GM19324 (cell line): ENCODE results near the gene OPHN1.
"Not testable (repeated sequence)": the region's sequence is repeated elsewhere in the genome, so short reads cannot be mapped to it uniquely, and the experiment has no call there.

Source experiments
- ATAC-seq: cut with Tn5 transposase; IDR thresholded peaks from one replicate; pipeline ENCODE4 v1.9.1; 2021; ENCODE audit warnings: mild to moderate bottlenecking, moderate library complexity; ENCODE audit not compliant: unreplicated experiment, low FRiP score

OPHN1 gene

DNA sequence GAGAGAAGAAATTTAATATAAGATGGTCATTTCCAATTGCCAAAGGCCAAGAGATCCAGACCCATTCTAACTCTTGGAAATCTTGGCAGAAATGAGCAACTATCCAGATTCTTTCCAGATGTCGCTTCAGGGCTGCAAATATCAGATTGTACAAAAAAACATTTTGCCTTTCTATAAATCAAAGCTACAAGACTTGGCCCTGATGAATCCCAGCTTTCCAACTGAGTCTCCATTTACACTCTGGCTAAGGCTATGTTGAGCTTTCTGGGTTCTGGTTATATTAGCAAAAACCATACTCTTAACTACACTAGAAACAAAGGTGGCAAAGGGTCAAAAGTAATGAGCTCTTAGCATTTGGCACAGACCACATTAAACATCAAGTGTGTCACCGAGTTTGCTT lies 345.8 kb downstream of the OPHN1 start:
- no peak for ATAC-seq

DNA sequence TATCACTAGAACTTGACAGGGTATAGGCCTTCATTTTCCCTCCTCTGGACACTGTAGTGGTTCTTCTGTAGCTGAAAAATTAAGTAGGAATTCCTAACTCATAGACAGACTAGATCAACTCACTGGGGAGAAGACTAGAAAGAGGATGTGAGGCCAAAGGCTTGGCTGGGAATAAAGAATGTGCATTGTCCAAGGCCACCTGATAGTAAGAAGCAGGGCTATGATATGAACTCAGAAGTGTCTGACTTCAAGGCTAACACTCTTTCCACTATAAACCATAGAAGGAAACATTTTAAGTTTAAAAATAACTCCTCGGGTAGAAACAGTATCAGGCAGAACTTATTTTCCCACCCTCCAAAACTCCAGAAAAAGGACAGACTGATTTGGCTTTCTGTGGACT lies 346.6 kb downstream of the OPHN1 start:
- ATAC-seq: no peak

DNA sequence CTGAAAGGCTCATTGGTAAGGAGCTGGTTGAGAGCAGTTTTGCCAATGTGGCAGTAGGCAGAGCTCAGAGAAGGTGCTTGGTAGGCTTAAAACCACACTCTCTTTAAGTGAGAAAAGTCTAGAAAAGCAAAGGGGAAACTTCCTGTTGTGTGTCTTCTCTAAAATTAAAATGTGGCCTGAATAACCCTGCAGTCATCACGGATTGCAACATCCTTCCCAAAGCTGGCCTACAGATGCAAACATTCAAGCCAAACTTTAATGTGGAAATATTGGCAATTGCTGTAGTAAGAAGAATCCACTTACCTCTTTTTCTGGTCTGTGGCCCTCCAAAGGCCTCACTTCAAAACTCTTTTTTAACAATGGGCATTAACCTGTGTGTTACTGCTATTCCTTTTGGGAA lies 348.5 kb downstream of the OPHN1 start:
- no peak for ATAC-seq

DNA sequence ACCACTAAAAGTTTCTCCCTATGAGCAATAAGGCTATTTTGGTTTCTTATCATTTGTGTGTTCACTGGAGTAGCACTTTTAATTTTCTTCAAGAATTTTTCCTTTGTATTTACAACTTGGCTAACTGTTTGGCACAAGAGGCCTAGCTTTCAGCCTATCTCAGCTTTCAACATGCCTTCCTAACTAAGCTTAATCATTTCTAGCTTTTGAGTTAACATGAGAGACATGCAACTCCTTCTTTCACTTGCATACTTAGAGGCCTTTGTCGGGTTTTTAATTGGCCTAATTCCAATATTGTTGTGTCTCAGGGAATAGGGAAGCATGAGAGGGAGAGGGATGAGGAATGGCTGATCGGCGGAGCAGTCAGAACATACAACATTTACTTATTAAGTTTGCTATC lies 349.8 kb downstream of the OPHN1 start:
- ATAC-seq: no peak

DNA sequence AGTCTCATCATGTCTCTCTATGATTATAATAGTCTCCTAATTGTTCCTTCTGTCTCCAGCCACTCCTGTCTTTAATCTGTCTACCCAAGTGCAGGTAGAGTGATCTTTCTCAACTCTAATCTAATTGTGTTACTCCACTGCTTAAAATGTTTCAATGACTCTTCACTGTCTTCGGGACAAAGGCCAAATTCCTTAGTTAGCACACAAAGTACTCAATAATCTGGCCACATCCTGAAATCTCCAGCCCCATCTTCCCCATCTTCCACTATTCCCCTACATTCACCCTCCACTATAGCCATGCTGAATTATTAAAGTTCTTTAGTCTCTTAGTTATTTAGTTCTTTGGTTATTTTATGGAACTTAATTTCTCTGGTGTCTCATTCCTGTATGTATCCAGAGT lies 353.3 kb downstream of the OPHN1 start:
- no peak for ATAC-seq

DNA sequence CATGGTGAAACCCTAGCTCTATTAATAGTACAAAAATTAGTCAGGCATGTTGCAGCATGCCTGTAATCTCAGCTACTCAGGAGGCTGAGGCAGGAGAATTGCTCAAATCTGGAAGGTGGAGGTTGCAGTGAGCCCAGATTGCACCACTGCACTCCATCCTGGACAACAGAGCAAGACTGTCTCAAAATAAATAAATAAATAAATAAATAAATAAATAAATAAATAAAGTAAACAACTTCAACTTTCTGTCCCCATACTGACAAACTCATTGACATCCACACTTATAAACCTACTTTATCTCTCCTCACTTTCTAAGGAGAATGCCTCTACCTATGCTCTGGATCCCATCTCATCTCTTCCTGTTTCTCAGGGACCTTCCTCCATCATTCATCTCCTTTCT lies 354.5 kb downstream of the OPHN1 start:
- not testable (repeated sequence) for ATAC-seq

DNA sequence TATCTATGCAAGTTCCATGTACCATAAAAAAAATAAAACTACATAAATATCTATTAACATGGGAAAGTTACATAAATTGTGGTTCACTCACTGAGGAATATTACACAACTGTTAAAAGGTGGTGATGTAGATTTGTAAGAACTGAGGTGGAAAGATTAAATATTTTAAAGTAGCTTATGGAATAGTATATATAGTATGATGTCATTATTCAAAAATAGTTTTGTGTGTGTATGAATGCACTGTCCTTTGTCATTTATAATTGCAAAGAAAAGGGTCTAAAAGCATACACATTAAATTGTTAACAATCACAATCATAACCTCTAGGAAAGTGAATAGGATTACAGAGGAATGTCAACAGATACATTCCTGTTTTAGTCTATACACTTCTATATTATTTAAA lies 355.9 kb downstream of the OPHN1 start:
- no peak for ATAC-seq

DNA sequence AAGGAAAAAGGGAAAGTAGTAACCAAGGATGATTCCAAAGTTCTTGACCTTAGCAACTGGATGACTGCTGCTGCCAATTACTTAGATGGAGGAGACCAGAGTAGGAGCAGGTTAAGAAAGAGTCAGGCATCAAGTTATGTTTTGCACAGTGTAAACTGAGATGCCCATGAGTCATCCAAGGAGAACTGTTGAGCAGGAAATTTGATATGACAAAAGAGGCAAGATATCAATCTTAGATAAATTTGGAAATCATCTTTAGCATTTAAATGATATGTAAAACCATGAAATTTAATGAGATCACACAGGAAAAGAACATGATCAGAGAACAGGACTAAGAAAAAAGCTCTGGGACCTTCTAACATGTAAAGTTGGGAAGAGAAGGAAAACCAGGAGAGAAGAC lies 361.3 kb downstream of the OPHN1 start:
- ATAC-seq: no peak

DNA sequence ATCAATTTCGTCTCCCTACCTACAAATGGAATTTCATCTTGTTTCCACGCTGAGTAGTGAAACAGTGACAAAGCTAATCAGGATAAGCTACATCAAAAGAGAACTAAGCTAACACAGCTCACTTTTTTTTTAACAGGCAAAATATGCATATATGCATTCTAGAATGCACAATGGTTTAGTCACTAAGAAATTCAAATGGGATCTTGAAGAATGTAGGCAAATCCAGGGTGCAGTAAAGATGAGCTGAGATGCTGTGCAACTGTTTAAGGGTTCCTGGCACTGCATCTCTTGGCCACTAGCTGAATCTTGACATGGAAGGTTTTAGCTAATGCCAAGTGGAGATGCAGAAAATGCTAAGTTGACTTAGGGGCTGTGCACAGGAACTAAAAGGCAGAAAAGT lies 363.2 kb downstream of the OPHN1 start:
- ATAC-seq: not testable (repeated sequence)

DNA sequence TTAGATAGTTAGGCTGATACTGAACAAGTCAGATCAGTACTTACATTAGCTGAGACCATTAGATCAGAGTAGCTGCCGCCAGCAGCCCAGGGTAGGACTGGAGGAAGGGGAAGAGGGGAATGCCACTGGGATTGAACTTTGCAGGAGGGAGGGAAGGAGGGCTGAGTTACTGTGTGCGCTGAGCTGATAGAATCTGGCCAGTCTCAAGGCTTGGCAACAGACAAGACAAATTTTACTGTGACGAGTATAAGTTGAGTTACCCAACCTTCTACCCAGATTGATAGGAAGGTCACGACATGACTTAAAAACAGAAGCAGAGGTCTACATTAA lies 372.1 kb downstream of the OPHN1 start:
- no peak for ATAC-seq

DNA sequence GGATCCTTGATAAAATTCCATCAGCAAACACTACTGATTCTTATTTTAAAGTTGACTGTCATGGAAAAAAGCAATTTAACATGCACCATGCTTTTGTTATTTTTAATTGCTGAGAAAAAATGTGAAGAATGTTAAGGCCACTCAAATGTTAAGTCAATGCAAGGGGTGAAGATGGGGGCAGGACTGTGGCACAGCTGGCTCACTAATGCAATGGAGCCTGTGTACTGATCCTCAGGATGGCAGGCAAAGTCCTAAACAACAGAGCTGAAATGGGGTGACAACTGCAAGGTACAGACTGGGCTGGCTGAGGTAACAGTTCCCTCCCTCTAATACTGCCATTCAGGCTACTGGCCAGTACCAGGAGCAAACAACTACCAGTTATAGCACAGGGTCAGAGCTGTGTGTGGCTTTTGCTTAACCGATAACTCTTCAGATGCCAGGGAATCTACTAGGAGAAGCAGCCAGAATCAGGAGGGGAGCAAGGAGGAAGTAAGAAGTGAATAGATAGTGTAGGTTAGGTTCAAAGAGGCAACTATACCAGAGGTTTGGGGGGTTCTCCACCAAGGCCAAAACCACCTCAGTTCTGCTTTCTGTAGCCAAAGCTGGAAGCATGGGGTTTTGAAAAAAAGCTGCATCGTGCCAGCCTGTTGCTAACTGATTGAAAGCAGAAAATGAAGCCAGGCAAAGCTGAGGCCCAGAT lies 372.6 kb downstream of the OPHN1 start:
- no peak for ATAC-seq

DNA sequence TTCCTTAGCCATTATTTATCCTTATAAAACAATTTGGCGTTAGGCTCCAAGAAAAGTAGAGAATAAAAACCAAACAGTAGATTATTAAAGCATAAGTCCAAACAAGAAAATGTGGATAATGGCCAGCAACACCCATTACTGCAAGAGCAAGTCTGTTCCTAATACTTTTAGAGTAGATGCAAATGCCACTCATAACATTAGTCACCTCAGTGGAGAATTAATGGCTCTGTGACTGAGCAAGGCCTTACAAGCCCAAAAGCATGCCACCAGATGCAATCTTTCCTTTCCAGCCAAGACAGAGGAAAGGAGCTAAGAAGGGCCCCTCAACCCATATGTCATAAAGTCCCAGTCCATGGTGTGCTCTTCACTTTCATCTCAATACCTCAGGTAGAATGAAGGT lies 373.8 kb downstream of the OPHN1 start:
- ATAC-seq: no peak

DNA sequence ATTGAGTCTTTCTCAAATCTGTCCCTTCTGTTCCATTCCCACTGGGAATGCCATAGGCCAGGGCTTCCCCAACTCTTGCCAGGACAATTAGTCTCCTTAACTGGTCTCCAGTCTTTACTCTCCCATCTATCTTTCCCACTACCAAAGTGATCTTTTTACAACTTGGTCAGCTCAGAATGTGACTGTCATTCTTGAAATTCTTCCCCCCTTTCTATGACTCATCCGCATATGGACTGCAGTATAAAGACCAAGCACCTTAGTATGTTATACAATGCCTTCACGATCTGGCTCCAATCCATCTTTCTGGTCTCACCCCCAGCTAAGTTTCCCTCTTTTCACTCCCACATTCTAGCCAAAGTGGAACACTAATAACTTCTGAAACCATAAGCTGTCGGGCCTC lies 383.8 kb downstream of the OPHN1 start:
- ATAC-seq: no peak

DNA sequence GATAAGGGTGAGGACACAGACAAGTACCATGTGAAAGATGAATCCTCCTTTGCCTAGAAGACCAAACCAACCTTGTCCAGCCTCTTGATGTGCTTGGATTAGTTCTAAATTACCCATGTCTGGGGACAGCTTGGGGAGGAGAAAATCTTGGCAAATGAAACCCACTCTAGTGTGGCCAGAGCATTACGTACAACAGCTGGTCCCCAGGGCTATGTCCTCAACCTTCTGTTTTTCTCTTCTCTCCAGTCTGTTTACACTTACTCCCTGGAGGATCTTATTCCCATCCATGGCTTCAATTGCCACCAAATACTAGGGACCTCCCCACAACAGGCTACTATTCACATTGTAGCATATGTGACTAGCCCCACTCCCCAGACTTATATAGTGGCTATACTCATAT lies 384.5 kb downstream of the OPHN1 start:
- no peak for ATAC-seq

DNA sequence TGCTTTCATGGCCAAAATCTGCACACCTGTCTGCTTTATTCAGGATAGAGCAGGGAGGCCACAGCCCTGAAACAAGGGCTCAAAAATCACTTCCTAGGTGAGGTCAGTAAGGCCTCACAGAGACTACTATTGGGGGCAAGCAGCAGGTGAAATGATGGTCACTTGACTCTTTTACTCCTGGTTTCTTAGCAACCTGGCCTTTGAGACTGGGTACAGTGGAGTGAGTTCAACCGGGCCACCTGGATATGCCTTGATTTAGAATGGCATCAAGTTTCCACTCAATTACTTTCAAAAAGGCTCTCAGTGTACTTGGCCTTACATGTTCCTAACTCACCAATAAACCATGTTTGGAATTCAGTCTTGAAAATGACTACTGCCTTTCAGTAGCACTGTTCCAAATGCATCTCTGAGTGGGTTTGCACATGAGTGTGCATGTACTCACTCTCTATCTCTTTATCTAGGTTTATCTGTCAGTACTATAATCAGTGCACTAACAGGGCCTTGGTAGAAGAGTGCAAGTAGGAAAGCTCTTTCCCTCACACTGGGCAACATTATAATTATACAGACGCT lies 388.2 kb downstream of the OPHN1 start:
- ATAC-seq: no peak

DNA sequence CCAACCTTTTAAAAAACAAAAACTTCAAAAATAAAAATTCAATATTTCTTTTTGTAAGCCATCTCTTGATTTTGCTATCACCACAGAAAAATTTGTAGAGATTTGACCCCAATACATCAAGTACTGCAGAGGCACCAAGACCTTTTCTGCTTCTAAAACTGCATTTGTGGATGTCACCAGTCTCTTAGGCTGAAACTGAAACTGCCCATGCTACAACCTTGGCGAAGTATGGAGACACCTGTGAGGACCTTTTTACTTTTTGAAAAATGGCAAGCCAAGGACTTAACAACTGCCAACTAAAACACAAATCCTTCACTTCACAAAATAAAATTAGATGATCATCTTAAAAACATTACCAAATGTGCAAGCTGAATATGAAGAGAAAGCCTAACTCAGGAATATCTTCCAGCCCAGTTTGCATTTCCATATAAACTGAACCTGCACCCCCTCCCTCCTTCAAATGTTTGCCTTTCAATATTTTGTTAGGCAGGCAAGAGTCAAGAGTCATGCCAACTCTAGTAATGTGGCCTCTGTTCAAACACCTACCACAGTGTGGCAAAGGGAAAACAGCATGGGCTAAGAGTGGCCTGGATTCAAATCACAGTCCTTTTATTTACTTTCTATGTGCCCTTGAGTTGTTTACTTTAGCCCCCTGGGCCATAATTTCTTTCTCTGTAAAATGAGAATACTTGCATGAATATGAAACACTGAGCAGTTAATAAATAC lies 389.4 kb downstream of the OPHN1 start:
- ATAC-seq: no peak

DNA sequence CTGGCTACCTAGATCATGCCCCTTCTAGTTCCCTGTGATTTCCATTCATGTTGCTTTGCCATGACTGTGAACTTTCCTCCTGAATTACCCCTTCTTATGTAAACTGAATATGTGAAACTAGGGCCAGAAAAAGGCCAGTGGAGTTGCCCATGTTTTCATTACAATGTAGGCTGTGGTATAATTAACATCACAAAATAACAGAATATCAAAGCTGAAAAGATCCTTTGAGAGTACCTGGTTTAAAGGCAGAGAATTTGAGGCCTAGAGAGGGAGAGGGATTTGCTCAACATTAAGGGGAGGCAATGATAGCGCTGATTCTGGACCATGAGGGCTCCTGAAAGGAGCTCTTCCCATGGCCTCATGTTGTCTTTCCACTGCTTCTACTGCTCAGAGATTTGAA lies 392.2 kb downstream of the OPHN1 start:
- ATAC-seq: no peak

DNA sequence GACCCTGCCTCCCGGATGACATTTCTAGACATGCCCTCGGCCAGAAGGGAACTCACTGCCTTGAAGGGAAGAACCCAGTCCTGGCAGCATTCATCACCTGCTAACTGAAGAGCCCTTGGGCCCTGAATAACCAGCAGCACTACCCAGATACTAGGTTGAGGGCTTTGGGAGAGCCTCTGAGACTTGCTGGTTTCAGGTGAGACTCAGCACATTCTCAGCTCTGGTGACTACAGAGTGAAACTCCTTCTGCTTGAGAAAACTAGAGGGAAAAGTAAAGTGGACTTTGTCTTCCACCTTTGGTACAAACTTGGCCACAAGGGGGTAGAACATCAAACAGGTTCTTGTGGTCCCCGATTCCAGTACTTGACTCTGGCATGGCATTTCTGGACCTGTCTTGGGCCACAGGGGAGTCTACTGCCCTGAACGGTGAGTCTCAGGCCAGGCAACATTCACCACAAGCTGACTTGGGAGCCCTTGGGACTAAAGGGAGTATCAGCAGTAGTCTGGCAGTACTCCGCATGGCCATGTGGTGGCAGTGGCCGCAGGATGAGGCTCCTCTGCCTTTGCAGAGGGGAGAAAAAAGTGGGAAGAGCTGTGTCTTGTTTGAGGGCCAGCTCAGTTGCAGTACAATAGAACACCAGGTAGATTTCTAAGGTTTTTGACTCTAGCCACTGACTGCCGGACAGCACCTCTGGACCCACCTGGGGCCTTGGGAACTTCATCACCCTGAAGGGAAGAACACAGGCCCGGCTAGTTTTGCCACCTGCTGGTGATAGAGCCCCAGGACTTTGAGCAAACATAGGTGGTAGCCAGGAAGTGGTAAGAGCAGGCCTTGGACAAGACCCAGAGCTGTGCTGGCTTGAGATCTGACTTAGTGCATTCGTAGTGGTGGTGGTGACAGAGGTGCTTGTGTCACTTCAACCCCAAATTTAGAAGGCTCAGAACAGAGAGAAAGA lies 414.8 kb downstream of the OPHN1 start:
- ATAC-seq: no peak

DNA sequence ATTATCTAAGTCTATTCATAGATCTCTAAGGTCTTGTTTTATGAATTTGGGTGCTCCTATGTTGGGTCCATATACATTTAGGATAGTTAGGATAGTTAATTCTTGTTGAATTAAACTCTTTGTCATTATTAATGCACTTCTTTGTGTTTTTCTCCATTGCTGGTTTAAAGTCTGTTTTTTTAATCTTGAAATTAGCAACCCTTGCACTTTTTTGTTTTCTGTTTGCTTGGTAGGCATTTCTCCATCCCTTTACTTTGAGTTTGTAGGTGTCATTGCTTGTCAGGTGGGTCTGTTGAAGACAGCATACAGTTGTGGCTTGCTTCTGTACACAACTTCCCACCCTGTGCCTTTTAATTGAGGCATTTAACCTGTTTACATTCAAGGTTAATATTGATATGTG lies 434.8 kb downstream of the OPHN1 start:
- no peak for ATAC-seq
